ENCODE results near the gene UQCRC1.

The UQCRC1 gene

GRCh38 chr3:48633256-48633655 lies 23.8 kb upstream of the UQCRC1 start:
- no peak for DNase-seq

- DNase-seq: no peak
Observed at GRCh38 chr3:48631516-48632448, 22.3 kb upstream of the UQCRC1 start.

GRCh38 chr3:48630833-48631232 lies 21.4 kb upstream of the UQCRC1 start:
- no peak for DNase-seq

GRCh38 chr3:48630407-48630806 lies 21.0 kb upstream of the UQCRC1 start:
- no peak for DNase-seq

GRCh38 chr3:48629894-48630293 lies 20.4 kb upstream of the UQCRC1 start:
- DNase-seq: no peak

- DNase-seq: no peak
Observed at GRCh38 chr3:48628277-48629017, 19.0 kb upstream of the UQCRC1 start.

- no peak for DNase-seq
Observed at GRCh38 chr3:48625600-48625999, 16.2 kb upstream of the UQCRC1 start.

- no peak for DNase-seq
Observed at GRCh38 chr3:48624767-48625166, 15.3 kb upstream of the UQCRC1 start.

GRCh38 chr3:48623851-48624547 lies 14.6 kb upstream of the UQCRC1 start:
- DNase-seq: no peak

GRCh38 chr3:48621461-48621869 lies 12.0 kb upstream of the UQCRC1 start, which contains the start of gene TMEM89:
TSS of gene TMEM89 (minus strand) at chr3:48621769. CDS start at chr3:48621756, 13 bp downstream.
- DNase-seq: no peak

GRCh38 chr3:48619541-48620524 lies 10.4 kb upstream of the UQCRC1 start:
- DNase-seq: no peak

GRCh38 chr3:48617559-48617958 lies 8.1 kb upstream of the UQCRC1 start:
- no peak for DNase-seq

- no peak for DNase-seq
Observed at GRCh38 chr3:48614044-48614443, 4.6 kb upstream of the UQCRC1 start.

- DNase-seq: no peak
Observed at GRCh38 chr3:48612309-48612708, 2.9 kb upstream of the UQCRC1 start.

GRCh38 chr3:48607519-48607918 lies 1.9 kb downstream of the UQCRC1 start:
- no peak for DNase-seq

- DNase-seq: no peak
Observed at GRCh38 chr3:48601622-48601994, 7.8 kb downstream of the UQCRC1 start.

- DNase-seq: no peak
Observed at GRCh38 chr3:48600711-48601621, 8.5 kb downstream of the UQCRC1 start.

- no peak for DNase-seq
Observed at GRCh38 chr3:48599509-48600285, 9.7 kb downstream of the UQCRC1 start.

GRCh38 chr3:48599077-48599501 lies 10.4 kb downstream of the UQCRC1 start:
- DNase-seq: no peak

Data from activated CD4-positive, alpha-beta T cell treated with anti-CD3 and anti-CD28 coated beads, Interleukin-2, amount 50 U/mL, for 1 hour (primary cell).